NCI-H748 (cell line): ENCODE data around the gene TSPAN7.

Source experiments
- DNase-seq: peaks from one replicate; lab custom pipeline; 2025; ENCODE audit not compliant: unreplicated experiment; lab: John Stamatoyannopoulos, UW

The TSPAN7 gene

GRCh38 chrX:38561126-38561868 lies at the start of gene TSPAN7:
TSPAN7 (plus strand) TSS chrX:38561542; CDS start chrX:38561547, 5 bp downstream.
- DNase-seq = peak; percentile 90

- DNase-seq = no peak
Observed at GRCh38 chrX:38513112-38513742, 48.1 kb upstream of the TSPAN7 start.

- DNase-seq = no peak
Observed at GRCh38 chrX:38514016-38514854, 47.1 kb upstream of the TSPAN7 start.

- DNase-seq = no peak
Observed at GRCh38 chrX:38515291-38515690, 46.1 kb upstream of the TSPAN7 start.

- no peak for DNase-seq
Observed at GRCh38 chrX:38516196-38516774, 45.1 kb upstream of the TSPAN7 start.

- DNase-seq = no peak
Observed at GRCh38 chrX:38519651-38520050, 41.7 kb upstream of the TSPAN7 start.

- DNase-seq = no peak
Observed at GRCh38 chrX:38538134-38538533, 23.2 kb upstream of the TSPAN7 start.

GRCh38 chrX:38539748-38540147 lies 21.6 kb upstream of the TSPAN7 start:
- no peak for DNase-seq

GRCh38 chrX:38548508-38548907 lies 12.8 kb upstream of the TSPAN7 start:
- no peak for DNase-seq

- DNase-seq = no peak
Observed at GRCh38 chrX:38552721-38553120, 8.6 kb upstream of the TSPAN7 start.

GRCh38 chrX:38558686-38559085 lies 2.7 kb upstream of the TSPAN7 start:
- DNase-seq = no peak

- DNase-seq = peak; percentile 75
Observed at GRCh38 chrX:38560776-38561125, 591 bp upstream of the TSPAN7 start.

GRCh38 chrX:38561951-38562719 lies 793 bp downstream of the TSPAN7 start:
- DNase-seq = peak; percentile 62

GRCh38 chrX:38563030-38563429 lies 1.7 kb downstream of the TSPAN7 start:
- peak; percentile 27 for DNase-seq

GRCh38 chrX:38570396-38570795 lies 9.1 kb downstream of the TSPAN7 start:
- no peak for DNase-seq

GRCh38 chrX:38571058-38571457 lies 9.7 kb downstream of the TSPAN7 start:
- no peak for DNase-seq

- DNase-seq = no peak
Observed at GRCh38 chrX:38574858-38575257, 13.5 kb downstream of the TSPAN7 start.

GRCh38 chrX:38575888-38576287 lies 14.5 kb downstream of the TSPAN7 start:
- DNase-seq = no peak

GRCh38 chrX:38577738-38578137 lies 16.4 kb downstream of the TSPAN7 start:
- DNase-seq = no peak

- DNase-seq = no peak
Observed at GRCh38 chrX:38578167-38578566, 16.8 kb downstream of the TSPAN7 start.

GRCh38 chrX:38583181-38583580 lies 21.8 kb downstream of the TSPAN7 start:
- DNase-seq = no peak
